GM21381 (cell line): ENCODE measurements around the gene TLNRD1.

ENCODE experiments used
- ATAC-seq: cut with Tn5 transposase; IDR thresholded peaks from one replicate; pipeline ENCODE4 v1.9.1; 2021; ENCODE audit warnings: mild to moderate bottlenecking, moderate library complexity; ENCODE audit not compliant: unreplicated experiment

The TLNRD1 gene

DNA sequence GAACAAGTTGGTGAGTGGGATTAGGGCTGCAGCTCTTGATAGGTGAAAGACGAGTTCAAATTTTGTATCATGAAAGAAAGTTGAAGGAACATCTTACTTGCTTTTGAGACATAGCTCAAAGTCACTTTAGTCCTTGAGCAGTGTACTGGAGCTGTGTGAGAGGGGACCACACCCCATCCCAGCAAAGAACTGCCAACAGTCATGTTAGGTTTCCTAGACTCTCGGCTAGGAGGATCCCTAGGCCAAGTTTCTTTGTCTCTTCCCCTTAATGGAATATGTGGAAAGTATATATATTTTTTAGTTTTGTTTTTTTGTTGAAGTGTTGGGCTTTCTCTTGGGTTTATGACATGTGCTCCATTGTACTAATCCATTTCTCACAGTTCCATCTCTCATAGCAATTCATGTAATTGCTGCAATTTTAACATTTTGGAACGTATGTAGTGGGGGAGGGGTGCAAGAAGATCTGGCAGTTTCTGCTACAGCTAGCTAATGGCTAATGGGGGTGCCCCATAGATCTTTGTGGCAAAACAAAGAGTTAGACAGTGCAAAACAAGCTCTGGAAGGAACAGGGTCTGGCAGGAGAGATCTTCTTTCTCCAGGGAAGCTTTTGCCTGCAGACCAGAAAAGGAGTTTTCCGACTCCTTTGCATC, 25.1 kb downstream of the TLNRD1 start:
- ATAC-seq: no peak

DNA sequence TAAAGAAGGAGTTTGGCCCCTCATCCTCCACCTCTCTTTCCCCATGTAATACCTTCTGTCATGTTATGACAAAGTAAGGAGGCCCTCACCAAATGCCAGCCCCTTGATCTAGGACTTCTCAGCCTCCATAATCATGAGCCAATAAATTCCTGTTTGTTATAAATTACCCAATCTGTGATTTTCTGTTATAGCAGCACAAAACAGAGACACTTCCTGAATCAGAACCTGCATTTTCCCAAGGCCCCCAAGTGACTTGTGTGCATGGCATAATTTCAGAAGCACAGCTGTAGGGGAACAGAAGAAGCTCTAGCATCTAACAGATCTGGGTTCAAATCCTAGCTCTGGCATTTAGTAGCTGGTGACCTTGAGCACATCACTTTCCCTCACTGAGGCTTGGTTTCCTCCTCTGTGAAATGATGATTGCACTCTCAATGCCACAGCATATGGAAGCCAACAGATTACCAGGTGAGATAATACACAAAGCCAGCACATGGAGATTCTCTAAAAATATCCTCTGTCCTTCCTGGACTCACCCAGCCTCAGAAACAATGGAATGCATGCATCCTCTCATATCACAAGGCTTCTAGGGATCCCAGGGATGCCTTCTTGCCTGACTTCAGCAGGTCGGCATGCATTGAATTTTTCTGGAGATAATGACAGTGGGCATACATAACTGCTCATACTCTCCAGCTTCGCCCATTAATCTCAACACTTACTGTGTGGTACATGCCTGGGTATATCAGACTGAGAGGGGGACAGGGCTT, 26.3 kb downstream of the TLNRD1 start:
- no peak for ATAC-seq

- ATAC-seq: no peak
Measured at GRCh38 chr15:81029414-81030300, 28.9 kb downstream of the TLNRD1 start.

DNA sequence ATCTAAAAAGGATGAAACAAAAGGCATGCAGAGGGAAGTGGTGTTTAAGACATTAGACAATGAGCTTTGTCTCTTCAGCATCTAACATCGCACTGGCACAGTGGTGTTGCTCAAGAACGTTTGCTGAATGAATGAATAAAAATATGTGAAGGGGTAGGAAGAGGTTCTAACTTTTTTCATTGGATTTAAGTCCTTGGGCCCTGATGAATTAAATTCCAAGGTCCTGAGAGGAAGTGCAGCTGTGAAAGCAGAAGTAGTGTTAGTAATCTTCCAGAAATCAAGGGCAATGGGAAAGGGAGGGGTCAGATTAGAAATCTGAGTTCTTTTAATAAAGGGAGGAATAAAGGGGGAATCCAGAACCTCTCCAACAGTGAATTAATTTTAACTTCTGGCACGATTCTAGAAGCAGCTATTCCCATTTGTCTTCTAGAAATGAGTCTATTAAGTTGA, 29.6 kb downstream of the TLNRD1 start:
- ATAC-seq: no peak

GRCh38 chr15:81031203-81031602, 30.5 kb downstream of the TLNRD1 start:
- no peak for ATAC-seq

DNA sequence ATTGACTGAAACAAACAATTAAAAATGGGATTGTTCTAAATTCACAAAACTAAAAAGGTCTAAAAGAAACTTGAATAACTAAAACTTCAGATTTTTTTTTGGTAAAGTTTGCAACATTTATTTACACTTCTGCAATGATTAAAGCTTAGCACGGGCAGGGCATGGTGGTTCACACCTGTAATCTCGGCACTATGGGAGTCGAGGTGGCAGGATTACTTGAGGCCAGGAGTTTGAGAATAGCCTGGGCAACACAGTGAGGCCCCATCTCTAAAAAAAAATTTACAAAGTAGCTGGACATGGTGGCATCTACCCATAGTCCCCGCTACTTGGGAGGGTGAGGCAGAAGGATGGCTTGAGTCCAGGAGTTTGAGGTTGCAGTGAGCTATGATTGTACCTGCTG, 31.6 kb downstream of the TLNRD1 start:
- no peak for ATAC-seq

DNA sequence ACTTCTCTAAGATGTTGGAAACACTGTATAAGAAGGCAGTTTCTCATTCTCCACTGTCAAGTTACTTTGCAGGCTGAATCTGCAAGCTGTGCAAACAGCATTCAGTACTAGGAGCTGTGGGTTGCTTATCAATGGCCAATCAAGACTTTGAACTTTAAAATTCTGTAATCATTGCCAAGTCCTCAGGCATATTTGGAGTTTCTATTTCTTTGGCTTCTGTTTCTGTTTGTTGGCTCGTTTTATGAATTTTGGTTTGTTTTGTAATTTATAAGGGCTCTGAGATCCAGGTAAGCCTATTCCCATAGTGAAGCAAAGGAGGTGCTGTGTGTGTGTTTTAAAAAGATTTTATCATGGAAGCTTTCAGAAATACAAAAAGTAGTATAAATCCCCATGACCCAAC, 32.1 kb downstream of the TLNRD1 start:
- no peak for ATAC-seq

GRCh38 chr15:81033508-81033907, 32.8 kb downstream of the TLNRD1 start:
- ATAC-seq: no peak

DNA sequence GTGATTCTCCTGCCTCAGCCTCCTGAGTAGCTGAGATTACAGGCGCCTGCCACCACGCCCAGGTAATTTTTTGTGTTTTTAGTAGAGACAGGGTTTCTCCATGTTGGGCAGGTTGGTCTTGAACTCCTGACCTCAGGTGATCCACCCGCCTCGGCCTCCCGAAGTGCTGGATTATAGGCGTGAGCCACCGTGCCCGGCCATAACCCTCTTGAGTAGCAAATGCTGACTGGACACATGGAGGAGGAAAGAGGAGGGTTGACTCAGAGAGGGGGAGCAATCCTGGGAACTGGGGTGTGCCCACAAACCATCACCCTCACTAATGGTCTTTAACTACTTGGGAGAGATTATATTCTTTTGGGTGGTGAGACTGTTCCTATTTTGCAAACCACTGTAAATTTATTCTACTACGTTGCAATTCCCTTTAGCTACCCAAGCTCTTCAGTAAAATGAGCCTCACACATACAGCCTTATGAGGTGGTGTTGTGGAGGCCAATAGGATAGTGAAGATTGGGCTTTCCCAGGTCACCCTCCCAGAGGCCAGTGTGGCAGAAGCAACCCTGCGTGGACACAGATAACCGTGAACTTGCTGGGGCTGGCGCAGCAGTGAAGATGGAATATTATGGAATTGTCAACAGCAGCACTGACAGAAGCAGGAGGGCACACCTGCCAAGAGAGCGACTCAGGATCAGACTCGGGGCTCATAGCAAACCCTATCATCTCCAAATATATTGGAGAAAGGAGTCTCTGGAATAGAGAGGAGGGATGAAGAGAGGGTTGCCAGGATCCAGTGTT, 37.4 kb downstream of the TLNRD1 start:
- no peak for ATAC-seq

DNA sequence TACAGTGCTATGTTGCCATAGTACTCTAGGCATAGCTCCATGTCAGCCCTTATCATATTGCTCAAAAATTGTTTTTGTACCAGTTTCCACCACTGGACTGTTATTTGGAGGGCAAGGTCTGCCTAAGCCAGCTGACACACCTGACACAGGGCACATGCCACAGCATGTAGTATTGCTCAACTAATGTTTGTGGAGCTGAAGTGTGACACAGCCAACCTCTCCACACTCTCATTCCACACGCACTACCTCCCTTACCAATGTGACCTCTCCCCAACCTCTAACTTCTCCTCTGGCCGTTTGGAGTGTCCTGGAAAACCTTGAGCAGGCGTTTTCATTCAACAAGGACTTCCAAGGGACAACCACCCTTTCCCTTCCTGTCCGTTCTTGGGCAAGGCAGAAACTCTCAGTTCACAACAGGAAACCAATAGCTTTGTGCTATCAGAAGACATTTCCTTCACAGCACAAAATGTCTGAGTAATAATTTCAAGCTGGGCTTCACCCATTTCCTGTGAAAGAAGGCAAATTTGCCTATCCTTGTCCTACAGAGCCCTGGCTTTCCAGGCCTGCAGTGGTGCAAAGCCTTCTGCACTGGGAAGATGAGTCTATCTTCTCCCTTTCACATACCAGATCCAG, 38.4 kb downstream of the TLNRD1 start:
- no peak for ATAC-seq

GRCh38 chr15:81040757-81041156, 40.0 kb downstream of the TLNRD1 start:
- ATAC-seq: no peak

GRCh38 chr15:81043281-81043934, 42.7 kb downstream of the TLNRD1 start:
- ATAC-seq: no peak

DNA sequence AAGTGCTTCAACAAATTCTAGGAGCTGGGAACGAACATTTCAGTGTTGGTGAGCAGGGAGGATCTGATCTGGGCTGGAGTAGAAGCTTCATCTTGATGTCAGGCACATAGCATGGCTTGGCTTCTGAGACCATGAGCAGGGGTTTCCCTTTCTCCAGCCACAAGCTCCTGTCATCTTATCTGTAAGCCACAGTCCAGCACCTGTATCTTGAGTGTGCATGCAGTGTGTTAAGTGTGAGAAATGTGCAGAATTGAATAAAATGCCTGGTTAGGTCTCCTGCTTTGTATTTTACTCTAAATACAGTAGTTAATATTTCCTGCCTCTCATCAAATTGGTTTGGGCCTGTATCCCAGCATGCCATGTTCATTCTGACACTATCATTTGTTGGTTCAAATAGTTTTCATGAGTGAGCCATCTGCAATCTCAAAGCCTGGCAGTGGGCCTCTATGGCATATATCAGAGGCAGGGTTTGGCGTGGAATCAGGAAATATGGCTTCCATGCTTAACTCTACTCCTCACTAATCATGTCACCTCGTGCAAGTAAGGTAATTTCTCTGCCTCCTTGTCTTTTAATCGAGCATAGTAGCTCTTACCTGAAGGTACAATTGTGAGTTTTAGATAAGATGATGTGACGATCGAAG, 43.3 kb downstream of the TLNRD1 start:
- no peak for ATAC-seq

- no peak for ATAC-seq
Measured at GRCh38 chr15:81046290-81046689, 45.6 kb downstream of the TLNRD1 start.

DNA sequence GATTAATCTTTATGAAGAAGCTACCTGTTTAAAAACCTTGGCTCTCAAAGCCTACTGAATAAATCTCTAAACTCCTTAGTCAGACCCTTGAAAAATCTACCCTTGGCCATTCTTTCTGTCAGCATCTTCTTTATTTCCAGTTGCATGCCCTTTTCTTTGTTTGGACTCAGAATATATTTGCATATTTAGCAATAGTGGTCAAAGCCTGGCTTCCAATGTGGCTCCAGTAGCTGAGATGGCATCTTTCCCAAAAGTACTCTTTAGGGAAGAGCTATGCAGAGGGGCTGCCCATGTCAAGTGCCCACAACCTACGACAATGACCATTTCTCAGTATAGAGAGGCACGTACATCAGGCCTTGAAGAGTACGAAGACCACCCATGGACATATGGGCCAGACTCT, 47.2 kb downstream of the TLNRD1 start:
- ATAC-seq: no peak

GRCh38 chr15:81049835-81050234, 49.1 kb downstream of the TLNRD1 start:
- ATAC-seq: no peak

DNA sequence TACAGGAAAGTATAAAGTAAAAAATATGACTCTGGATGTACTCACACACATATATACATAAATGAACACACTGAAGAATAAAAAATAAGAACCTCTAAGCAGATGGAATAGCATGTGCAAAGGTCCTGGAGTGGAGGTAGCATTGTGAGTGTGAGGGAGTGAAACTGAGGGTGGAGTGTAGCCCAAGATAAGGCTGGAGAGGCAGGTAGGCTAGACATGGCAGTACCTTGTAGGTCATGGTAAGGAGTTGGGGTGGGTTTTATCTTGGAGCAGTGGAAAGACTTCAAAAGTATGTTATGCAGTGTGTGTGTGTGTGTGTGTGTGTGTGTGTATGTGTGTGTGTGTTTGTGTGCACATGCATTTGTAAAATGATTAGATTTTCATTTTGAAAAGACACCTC, 49.5 kb downstream of the TLNRD1 start:
- ATAC-seq: no peak

GRCh38 chr15:81050805-81051204, 50.1 kb downstream of the TLNRD1 start:
- no peak for ATAC-seq

DNA sequence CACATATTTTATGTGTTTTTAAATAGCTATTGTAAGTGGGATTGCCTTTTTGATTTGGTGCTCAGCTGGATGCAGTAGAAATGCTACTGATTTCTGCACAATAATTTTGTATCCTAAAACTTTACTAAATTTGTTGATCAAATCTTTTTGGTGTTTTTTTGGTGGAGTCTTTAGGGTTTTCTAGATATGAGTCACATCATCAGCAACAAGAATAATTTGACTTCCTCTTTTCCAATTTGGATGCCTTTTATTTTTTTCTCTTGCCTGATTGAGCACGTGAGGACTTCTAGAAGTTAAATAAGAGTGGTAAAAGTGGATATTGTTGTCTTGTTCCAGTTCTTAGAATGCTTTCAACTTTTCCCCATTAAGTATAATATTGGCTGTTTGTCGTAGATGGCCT, 51.3 kb downstream of the TLNRD1 start:
- no peak for ATAC-seq
